ENCODE results near the gene RTCA.

DNA sequence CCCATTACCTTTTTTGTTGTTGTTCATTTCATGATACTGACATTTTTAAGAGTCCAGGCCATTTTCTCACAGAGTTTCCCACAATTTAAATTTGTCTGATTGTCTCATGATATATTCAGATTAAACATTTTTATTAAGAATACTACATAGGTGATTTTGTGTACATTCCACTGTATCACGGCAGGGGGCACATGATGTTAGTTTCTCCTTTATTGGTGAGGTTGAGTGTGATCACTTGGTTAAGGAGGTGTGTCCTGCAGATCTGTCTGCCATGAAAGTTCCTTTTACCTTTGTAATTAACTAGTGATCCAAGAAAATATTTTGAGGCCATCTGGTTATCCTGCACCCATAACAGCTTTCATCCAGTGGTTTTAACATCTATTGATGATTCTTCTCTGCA lies 11.8 kb downstream of the RTCA start:
- TF ChIP-seq, protein P1, sequence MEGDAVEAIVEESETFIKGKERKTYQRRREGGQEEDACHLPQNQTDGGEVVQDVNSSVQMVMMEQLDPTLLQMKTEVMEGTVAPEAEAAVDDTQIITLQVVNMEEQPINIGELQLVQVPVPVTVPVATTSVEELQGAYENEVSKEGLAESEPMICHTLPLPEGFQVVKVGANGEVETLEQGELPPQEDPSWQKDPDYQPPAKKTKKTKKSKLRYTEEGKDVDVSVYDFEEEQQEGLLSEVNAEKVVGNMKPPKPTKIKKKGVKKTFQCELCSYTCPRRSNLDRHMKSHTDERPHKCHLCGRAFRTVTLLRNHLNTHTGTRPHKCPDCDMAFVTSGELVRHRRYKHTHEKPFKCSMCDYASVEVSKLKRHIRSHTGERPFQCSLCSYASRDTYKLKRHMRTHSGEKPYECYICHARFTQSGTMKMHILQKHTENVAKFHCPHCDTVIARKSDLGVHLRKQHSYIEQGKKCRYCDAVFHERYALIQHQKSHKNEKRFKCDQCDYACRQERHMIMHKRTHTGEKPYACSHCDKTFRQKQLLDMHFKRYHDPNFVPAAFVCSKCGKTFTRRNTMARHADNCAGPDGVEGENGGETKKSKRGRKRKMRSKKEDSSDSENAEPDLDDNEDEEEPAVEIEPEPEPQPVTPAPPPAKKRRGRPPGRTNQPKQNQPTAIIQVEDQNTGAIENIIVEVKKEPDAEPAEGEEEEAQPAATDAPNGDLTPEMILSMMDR (IDR thresholded peaks at IDR 0.05), result no peak
- no peak for TF ChIP-seq POLR2A (IDR thresholded peaks at IDR 0.05)
